Cardiac fibroblast (primary cell): ENCODE data around the gene FAM9C.
A peak's percentile ranks its signal among the peaks of the same experiment; 100 is the strongest.

Experiments
- DNase-seq, 2 donors: peaks; one replicate each; pipeline versions ENCODE4 v3.0.0 to v3.0.0-alpha.2; 2010; ENCODE audit warnings: low read depth in 2 of 2
- H3K4me3 ChIP-seq, 2 donors: replicated peaks in 1 of 2; 1 replicate in 1 of 2; 2 replicates in 1 of 2; pipeline ENCODE4 v1.5.1; 2011; ENCODE audit warnings: low read depth in 2 of 2, low read length in 2 of 2, mild to moderate bottlenecking in 2 of 2, moderate library complexity in 1 of 2
- TF ChIP-seq, protein P1 (sequence below): IDR thresholded peaks from one replicate; pipeline ENCODE4 v1.5.1; 2011; ENCODE audit warnings: low read depth, mild to moderate bottlenecking, low read length, inconsistent platforms

Gene FAM9C

DNA sequence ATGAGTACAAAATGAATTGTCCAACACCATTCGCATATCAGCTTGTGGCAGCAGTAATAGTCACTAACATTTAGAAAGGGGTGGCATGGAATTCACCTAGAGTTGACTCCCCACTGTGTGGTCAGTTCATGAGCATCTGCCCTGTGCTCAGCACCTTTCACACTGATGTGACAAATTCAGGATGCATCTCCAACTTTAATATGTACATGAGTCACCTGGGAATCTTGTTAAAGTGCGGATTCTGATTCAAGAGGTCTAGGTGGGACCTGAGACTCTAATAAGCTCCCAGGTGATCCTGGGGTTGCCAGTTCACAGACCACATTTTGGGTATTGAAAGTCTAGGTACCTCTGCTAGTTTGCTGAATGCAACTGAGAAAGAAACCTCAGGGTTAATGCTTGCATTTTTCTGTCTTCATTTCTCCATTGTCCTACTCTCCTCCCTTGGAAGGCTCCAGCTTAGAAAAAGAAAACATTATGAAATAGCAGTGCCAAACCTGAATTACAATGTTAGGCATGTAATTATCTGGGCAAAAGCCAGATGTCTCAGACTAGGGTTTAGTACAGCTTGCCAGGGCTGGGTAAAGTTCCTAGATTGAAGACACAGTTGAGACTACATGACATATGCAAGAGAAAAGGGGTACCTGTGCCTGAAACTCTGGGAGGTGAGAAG lies 36.8 kb downstream of the FAM9C start:
- TF ChIP-seq, protein P1, sequence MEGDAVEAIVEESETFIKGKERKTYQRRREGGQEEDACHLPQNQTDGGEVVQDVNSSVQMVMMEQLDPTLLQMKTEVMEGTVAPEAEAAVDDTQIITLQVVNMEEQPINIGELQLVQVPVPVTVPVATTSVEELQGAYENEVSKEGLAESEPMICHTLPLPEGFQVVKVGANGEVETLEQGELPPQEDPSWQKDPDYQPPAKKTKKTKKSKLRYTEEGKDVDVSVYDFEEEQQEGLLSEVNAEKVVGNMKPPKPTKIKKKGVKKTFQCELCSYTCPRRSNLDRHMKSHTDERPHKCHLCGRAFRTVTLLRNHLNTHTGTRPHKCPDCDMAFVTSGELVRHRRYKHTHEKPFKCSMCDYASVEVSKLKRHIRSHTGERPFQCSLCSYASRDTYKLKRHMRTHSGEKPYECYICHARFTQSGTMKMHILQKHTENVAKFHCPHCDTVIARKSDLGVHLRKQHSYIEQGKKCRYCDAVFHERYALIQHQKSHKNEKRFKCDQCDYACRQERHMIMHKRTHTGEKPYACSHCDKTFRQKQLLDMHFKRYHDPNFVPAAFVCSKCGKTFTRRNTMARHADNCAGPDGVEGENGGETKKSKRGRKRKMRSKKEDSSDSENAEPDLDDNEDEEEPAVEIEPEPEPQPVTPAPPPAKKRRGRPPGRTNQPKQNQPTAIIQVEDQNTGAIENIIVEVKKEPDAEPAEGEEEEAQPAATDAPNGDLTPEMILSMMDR: no peak
- no peak overlapping the region for H3K4me3 ChIP-seq
- peak; percentile 61 to 67 for DNase-seq

DNA sequence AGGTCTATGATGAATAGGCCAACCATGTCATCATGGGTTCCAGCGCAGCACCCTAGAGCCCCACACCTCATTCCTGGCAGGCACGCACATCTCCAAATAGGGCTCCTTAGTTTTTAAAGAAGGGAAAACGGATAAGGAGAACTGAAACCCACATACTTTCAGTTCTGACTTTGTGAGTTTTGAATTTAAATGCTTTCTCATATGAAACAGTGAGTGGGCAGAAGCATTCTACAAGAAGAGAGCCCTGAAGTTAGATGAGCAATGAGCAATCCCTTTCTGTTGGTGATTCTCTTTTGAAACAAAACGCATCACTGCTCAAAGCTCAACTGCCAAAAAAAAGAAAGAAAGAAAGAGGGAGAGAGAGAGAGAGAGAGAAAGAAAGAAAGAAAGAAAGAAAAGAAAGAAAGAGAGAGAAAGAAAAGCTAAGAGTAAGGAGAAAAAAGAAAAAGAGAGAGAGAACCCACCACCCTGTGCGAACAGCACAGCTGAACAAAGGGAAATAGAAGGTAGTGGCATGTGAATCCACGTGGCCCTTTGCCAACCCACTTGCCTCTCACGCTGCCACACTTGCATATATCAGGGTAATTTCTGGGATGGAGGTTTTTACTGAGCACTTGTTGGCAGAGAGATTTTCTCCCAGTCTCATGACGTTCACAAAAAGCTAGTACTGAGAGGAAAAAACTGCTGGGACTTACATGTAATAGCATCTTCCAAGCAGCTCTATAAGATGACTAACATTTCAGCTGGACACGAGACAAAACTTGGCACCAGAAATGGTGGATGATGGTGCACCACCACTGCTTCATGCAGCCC lies 38.6 kb downstream of the FAM9C start:
- TF ChIP-seq, protein P1: no peak
- peak; percentile 42 to 59 for DNase-seq
- H3K4me3 ChIP-seq: no peak overlapping the region

DNA sequence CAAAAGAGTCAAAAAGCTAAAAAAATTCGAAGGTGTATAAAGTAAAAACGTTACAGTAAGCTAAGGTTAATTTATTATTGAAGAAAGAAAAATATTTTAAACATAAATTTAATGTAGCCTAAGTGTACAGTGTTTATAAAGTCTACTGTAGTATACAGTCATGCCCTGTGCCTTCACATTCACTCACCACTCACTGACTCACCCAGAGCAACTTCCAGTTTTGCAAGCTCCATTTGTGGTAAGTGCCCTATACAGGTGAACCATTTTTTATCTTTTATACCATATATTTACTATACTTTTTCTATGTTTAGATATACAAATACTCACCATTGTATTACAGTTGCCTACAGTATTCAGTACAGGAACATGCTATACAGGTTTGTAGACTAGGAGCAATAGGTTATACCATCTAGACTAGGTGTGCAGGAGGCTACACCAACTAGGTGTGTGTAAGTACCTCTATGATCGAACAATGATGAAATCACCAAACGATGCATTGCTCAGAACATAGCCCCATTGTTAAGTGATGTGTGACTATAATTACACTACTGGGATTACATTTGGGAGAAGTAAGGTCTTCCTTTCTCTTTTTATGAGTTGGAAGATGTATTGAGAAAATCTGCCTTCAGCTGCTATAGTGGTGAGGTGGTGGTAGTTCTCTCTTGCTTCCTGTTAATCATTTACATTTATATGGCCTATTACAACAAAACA lies 42.3 kb downstream of the FAM9C start:
- TF ChIP-seq, protein P1: no peak
- DNase-seq: peak in 1 of 2 donors; percentile 48
- no peak overlapping the region for H3K4me3 ChIP-seq

DNA sequence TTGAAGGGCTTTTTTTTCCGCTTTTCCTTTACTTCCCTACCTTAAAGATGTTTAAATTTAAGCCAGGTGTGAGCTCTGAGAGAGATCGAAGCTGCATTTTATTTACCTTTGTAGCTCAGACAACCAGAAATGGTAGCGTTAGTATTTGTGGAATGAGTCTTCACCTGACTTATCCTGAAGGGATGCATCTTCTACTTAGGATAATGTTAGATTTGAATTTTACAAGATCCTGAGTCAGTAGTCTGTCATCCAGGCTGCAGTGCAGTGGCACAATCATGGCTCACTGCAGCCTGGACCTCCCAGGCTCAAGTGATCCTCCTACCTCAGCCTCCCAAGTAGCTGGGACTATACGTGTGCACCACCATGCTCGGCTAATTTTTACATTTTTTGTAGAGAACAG lies 43.3 kb downstream of the FAM9C start:
- DNase-seq: no peak
- TF ChIP-seq, protein P1: no peak
- H3K4me3 ChIP-seq: no peak overlapping the region

DNA sequence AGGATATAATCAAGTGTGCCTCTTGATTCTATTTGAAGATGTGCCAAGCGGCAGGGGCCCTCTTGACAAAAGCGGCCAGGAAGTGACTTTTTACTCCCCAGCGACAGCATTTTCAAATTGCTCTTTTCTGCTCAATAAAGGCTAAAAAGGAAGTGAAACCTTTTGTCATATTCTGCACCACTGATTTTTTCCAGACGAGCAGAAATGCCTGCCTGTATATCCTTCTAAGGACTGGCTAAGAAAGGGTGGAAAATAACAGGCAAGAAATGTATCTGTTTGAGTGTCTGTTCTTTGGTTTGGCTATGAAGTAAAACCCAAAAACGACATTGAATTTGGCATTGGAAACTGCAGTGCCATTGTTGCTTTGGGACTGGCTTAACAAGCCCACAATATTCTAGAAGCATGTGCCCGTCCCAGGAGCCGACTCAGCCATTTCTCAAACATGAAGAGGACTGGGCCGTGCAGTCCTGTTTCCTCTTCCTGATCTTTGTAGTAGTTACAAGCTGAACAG lies 44.1 kb downstream of the FAM9C start:
- no peak for DNase-seq
- H3K4me3 ChIP-seq: no peak overlapping the region
- TF ChIP-seq, protein P1: no peak

DNA sequence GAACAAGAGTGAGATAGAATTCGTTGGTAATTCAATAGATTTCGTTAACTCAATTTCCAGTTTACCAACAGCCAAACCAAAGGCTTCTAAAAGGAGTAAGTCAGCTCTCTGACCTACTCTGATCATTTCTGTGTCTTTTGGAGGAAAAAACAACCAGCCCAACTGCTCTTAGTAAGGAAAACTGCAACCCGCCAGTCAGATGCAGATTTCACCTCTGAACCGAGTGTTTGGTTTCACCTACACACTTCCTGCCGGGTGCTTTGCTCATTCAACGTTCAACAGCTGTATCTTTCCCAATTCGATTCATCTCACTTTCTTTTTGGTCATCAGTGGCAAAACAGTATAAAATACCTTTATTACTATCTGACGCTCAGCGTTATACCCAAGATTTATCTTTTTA lies 45.0 kb downstream of the FAM9C start:
- no peak for DNase-seq
- no peak overlapping the region for H3K4me3 ChIP-seq
- TF ChIP-seq, protein P1: no peak
